Measurements from ENCODE around the gene UACA.
A peak's percentile ranks its signal among the peaks of the same experiment; 100 is the strongest.
"Not testable (repeated sequence)": the region's sequence is repeated elsewhere in the genome, so short reads cannot be mapped to it uniquely, and the experiment has no call there.

The UACA gene

GRCh38 chr15:70753101-70753829 lies 10.1 kb downstream of the UACA start:
- DNase-seq = no peak

GRCh38 chr15:70752193-70752635 lies 11.1 kb downstream of the UACA start:
- no peak for DNase-seq

DNA sequence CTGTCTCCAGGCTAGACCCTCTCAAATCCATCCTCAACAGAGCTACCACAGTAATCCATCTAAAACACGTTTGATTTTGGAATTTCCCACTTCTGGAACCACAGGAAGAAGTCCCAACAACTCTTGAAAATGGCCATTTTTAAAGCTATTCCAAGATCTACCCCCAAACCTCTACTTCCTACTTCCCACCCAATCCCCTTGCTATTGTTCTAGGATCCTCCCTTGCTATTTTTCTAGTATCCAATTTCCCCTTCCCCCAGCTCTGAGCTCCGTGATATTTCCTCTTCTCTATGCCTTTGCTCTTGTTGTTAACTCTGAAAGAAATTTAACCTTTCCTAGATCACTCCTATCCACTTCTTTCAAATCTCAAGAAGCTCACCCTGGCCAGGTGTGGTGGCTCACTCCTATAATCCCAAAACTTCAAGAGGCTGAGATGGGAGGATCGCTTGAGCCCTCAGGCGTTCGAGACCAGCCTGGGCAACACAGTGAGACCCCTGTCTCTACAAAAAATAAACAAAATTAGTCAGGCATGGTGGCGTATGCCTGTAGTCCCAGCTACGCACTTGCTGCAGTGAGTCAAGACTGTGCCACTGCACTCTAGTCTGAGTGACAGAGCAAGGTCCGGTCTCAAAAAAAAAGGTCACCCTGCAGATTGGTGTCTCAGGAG lies 13.0 kb downstream of the UACA start:
- DNase-seq = no peak

- no peak for DNase-seq
Measured at GRCh38 chr15:70748281-70748747, 15.0 kb downstream of the UACA start.

- DNase-seq = not testable (repeated sequence)
Measured at GRCh38 chr15:70746598-70746997, 16.8 kb downstream of the UACA start.

DNA sequence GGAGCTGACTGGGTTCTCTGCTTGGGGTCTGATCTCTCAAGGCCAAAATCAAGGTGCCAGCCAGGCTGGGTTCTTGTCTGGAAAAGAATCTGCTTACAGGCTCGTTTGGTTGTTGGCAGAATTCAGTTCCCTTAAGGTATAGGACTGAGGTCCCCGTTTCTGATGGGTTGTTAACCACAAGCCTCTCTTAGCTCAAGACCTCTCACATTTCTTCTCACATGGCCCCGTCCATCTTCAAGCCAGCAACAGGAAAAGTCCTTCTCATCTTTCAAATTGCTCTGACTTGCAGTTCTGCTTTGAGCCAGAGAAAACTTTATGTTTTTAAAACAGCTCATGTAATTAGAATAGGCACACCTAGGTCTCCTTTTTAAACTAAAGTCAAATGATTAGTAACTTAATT lies 20.4 kb downstream of the UACA start:
- DNase-seq = peak; percentile 36

DNA sequence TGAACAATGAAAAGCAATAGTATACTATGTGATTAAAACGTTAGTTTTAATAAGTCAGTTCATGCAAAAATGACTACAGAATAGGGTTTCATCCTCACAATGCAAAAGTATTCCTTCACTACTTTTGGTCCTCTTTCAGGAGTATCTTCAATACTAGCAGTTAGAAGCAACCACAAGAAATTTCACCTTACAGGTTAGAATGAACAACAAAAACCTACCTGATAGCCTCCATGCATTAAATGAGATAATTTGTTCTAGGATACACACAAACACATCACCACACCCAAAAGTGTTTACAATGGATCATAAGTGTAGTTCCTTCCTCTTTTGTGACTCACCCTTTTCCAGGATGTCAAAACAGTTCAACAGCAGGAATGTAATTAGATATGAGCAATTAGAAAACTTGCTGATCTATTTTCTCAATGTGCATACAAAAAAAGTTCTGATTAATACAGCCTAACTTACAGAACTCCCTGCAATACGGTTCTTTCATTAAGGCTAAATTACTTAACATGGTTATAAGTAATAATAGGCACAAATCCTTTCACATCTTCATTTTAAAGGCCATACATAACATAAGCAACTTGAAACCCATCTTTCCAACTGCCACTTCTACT lies 21.6 kb downstream of the UACA start:
- no peak for DNase-seq

- peak; percentile 73 for DNase-seq
Measured at GRCh38 chr15:70741107-70741531, 22.2 kb downstream of the UACA start.

GRCh38 chr15:70735040-70735439 lies 28.3 kb downstream of the UACA start:
- not testable (repeated sequence) for DNase-seq

- DNase-seq = no peak
Measured at GRCh38 chr15:70729164-70729563, 34.2 kb downstream of the UACA start.

DNA sequence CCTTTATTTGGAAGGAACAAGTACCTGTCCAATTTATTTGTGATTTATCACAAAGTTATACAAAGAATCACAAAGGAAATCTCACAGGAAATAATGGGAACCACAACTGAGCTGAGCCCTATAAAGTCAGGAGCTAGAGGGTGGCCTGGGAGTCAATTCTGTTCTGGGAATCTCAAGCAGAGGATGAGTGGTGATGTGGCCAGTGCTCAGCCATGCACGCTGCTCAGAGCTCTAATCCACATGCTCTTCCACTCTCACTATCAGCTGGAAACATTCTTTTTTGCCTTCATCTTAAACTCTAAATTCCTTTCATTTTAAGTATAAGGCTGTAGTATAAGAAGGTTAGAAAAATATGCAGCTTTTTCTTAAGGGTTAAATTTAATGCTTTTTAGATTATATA lies 36.6 kb downstream of the UACA start:
- no peak for DNase-seq

DNA sequence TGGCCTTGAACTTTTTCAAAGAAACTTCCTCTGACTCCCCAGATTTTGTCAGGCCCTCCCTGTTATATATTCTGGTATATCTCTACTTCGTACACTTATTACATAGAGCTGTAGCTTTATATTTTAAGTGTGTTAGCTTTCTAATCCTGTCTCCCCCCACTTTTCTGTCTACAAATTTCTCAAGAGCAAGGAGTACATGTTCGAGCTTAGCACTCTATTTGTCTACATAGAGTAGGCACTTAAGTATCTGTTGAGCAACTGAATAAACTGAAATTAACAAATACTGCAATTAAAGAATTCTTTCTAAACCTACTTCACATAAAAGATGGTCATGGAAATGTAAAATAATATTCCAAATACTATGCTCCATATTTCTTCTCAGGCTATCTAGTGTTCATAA lies 39.4 kb downstream of the UACA start:
- DNase-seq = no peak

DNA sequence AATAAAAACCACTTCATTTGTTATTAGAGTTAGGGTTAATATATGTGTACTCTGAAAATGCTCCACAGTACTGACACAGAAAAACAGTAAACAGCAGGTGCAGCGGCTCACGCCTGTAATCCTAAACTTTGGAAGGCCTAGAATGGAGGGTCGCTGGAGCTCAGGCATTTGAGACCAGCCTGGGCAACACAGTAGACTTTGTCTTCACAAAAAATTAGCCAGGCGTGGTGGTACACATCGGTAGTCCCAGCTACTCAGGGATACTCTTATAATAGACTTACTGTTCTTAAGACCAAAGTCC lies 40.3 kb downstream of the UACA start:
- DNase-seq = no peak

- peak; percentile 1 for DNase-seq
Measured at GRCh38 chr15:70722266-70723121, 40.9 kb downstream of the UACA start.

DNA sequence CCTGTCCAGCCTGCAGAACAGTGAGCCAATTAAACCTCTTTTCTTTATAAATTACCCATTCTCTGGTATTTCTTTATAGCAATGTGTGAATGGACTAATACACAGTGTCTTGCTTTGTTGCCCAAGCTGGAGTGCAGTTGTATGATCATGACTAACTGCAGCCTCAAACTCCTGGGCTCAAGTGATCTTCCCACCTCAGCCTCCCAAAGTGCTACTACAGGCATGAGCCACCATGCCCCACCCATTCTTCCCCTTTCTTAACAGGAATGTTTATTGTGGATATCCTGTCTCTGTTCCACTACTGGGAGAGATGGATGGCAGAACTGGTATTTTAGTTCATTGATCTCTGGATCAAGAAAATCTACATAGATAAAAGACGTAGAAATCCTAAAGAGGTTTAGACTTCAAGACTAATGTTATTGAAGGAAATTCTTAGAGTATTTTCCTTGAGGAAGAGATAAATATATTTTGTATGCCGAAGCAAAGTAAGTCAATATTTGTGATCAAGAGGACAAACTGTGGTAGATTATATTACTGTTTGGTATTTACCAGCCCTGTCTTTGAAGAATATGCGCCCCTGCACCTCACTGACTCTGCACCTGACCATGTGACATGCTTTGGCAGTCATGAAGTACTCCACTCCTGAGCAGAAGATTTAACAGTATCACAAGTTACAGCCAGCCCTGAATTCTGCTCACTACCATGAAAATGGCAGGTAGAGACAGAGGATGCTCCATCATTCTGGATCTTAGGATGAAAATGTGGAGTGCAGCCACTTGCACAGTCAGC lies 42.9 kb downstream of the UACA start:
- no peak for DNase-seq

DNA sequence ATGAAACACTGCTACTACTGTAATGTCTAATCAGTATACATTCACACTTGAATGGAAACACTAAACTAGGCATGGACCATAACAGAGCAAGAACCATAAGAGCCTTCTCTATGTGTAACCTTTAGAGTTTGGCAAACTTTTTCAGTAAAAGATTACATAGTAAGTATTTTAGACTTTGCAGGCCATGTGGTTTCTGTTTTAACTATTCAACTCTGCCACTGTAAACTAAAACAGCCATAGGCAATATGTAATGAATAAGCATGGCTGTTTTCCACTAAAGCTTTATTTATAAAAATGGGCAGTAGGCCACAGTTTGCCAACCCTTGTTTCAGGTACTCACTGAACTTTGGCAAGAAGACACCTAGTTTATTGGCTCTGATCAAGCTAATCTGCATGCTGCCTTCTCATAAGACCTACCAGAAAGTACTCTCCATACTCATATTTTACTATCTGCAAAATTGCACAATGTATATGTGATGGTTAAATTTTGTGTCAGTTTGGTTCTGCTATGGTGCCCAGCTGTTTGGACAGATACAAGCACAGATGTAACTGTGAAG lies 46.0 kb downstream of the UACA start:
- no peak for DNase-seq

GRCh38 chr15:70715840-70716485 lies 47.4 kb downstream of the UACA start:
- DNase-seq = no peak

GRCh38 chr15:70714565-70714964 lies 48.8 kb downstream of the UACA start:
- no peak for DNase-seq

DNA sequence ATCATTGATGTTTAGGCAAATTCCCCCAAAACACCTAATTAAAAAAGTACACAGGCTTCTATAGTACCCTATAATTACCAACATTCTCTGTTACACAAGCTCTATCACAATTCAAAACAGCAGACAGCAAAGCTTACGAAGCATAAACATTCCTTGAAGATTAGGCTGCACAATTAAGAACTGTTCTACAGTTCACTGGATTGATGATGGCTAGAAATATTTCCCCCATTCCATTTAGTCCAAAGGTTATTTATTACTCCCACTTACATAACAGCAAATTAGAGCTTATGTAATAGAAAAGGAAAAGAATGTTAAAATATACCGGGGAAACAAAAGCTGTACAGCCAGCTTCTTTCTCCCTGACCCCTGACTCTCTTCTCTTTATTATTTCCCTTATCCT lies 49.3 kb downstream of the UACA start:
- no peak for DNase-seq

DNA sequence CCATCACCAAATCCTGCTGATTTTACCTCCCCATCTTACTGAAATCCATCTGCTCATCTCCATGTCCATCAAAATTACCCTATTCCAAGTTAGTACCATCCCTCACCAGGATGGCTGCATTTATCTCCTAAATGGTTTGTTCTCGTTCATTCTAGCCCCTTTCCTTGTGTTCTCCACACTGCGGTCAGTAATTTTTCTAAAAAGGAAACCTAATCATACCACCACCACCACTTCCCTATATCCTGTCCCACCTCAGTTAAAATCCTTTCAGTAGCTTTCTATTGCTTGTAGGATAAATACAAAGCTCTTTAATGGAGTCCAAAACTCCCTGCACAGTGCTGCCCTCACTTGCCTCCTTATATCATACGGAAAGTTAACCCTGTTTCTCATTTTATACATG lies 51.1 kb downstream of the UACA start:
- no peak for DNase-seq

- no peak for DNase-seq
Measured at GRCh38 chr15:70710714-70711113, 52.6 kb downstream of the UACA start.

- DNase-seq = no peak
Measured at GRCh38 chr15:70708839-70709238, 54.5 kb downstream of the UACA start.

All from DMS 273 treated with DMSO at 0.1 percent for 48 hours (cell line).